ENCODE data around the gene ZBTB43.
A peak's percentile ranks its signal among the peaks of the same experiment; 100 is the strongest.
"Not testable (repeated sequence)": the region's sequence is repeated elsewhere in the genome, so short reads cannot be mapped to it uniquely, and the experiment has no call there.

ZBTB43 gene

GRCh38 chr9:126791406-126792230 lies 13.2 kb upstream of the ZBTB43 start:
- DNase-seq, result peak; percentile 19

DNA sequence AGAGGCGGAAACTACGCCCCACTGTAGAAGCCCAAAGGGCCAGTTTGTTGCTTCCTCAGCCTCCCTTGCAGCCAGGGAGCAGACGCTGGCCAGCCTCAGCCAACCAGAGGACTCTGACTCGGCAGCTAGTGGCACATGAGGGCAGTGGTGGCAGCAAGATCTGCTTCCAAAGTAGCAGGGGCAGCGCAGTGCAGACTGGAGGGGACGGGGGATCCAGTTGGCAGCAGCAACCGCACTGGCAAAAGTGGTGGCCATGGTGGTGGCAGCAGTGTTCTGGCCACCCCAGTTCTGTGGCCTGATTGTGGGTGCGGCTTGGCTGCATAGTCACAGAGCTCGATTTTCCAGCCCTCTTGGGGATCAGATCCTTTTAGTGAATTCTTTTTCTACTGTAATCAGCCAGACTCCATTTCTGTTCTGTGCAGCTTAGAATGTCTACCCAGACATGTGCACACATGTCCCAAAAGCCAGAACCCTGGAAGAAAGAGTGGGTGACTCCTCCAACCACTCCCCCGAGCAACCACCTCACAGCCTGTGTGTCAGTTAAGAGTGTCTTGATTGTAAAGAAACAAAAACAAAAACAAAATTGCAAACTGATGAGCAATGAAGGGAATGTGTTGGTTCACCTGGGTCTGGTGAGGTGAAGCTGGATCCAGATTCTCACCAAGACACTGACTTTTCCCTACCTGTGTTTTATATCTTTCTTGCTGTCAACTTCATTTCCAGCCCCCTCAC lies 11.0 kb upstream of the ZBTB43 start:
- peak; percentile 30 for DNase-seq

DNA sequence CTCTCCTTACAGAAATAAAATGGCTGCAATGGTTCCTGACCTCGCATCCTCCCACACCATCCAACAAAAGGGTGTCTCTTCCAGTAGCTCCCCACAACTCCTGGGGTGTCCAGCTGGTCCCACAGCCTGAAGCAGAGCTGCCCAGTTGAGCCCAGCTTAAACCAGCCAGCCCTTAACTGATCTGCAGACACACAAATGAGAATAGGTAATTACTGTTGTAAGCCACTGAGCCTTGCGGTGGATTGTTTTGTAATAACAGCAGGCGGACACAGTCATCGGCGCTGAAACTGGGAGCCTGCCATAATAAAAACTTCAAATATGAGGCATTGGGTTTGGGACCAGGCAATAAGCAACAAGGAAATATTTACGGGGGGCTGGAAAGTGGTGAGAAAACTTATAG lies 10.4 kb upstream of the ZBTB43 start:
- peak; percentile 32 for DNase-seq

GRCh38 chr9:126796758-126797157 lies 8.1 kb upstream of the ZBTB43 start:
- DNase-seq, result peak; percentile 33

DNA sequence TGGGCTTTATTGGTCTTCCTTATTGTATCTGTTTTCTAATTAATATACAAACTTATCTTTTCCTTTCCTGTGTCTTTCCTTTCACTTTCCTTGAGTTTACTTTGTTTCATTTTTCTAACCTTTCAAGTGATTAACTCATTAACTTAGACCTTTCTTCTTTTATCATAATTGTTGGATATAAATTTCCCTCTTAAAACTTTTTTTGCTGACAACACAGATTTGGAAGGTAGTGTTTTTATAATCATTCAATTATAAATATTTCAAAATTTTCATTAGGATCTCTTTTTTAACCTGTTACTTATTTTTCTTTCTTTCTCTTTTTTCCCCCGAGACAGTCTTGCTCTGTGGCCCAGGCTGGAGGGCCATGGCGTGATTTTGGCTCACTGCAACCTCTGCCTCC lies 6.9 kb upstream of the ZBTB43 start:
- no peak for DNase-seq

DNA sequence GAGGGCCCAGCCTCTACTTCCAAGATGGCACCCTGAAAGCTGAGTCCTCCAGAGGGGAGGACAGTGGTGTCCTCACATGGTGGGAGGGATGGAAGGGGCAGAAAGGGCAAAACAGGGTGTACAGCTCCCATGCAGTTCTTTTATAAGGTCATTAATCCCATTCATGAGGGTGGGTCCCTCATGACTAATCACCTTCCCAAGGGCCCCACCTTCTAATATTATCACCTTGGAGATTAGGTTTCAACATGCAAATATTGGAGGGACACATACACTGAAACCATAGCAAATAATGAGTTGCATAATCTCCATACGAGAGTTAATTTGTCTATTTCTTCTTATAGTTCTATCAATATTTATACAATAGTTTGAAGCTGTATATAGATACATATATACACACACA lies 5.8 kb upstream of the ZBTB43 start:
- no peak for DNase-seq

DNA sequence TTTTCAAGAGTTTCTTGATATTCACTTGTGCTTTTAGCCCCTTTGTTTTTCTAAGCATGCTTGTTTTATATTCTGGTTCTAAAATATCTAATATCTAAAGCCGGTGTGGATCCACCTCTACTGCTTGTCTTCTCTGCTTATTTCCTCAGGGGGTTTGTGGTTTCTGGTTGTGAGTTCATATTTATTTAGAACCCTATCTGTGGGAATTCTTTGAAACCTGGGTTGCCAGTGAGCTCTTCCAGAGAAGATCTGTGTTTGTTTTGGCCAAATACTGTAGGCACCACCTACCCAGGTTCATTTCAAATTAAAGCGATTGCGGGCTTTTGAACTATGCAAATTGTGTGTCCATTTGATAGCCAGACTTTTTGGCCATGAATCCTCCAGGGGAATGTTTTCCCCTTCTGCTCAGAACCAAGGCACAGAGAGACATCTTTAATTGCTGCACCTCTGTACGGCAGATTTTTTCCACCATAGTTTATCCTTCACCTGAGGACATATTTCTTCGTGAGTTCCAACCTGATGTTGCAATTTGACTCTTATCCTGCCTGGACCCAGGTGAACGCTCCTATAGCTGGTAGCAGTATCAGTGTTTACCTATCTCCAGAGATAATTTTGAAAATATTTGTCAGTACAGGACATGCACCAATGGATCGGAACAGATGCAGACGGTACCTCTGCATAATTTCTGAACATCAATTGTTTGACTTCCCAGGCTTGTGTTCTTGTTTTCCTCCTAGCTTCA lies 2.4 kb upstream of the ZBTB43 start:
- no peak for DNase-seq

GRCh38 chr9:126804198-126804695 lies 593 bp upstream of the ZBTB43 start:
- no peak for DNase-seq

GRCh38 chr9:126805554-126806262 lies 868 bp downstream of the ZBTB43 start:
- peak; percentile 83 for DNase-seq

DNA sequence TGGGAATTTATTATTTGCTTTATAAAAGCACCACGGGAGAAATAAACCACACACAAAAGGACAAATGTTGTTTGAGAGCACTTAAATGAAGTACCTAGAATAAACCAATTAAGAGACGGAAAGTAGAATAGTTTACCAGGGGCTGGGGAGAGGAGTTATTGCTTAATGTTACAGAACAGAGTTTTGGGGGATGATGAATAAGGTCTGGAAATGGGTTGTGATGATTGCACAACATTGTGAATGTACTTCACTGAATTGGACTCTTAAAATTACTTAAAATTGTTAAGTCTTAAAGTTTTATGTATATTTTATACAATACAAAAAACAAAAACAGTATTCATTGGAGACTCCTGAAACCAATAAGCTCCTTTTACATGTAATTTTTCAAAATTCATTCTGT lies 1.5 kb downstream of the ZBTB43 start:
- DNase-seq, result no peak

- DNase-seq, result no peak
Observed at GRCh38 chr9:126809068-126809467, 4.2 kb downstream of the ZBTB43 start.

DNA sequence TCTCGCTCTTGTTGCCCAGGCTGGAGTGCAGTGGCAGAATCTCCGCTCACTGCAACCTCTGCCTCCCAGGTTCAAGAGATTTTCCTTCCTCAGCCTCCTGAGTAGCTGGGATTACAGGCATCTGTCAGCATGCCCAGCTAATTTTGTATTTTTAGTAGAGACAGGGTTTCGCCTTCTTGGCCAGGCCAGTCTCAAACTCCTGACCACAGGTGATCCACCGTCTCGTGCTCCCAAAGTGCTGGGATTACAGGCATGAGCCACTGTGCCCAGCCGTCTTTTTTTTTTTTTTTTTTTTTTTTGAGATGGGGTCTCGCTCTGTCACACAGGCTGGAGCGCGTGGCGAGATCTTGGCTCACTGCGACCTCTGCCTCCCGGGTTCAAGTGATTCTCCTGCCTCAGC lies 5.4 kb downstream of the ZBTB43 start:
- not testable (repeated sequence) for DNase-seq

DNA sequence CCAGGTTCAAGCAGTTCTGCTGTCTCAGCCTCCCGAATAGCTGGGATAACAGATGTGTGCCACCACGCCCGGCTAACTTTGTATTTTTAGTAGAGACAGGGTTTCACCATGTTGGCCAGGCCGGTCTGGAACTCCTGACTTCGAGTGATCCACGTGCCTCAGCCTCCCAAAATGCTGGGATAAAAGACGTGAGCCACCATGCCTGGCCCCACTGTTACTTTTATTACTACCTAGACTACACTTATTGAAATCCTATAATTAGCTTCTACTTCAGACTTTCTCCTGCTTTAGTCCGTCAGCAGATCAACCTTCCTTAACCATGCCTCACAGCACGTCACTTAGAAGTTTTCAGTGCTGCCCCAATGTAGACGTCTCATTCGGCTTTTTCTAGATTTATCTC lies 8.2 kb downstream of the ZBTB43 start:
- DNase-seq, result no peak

DNA sequence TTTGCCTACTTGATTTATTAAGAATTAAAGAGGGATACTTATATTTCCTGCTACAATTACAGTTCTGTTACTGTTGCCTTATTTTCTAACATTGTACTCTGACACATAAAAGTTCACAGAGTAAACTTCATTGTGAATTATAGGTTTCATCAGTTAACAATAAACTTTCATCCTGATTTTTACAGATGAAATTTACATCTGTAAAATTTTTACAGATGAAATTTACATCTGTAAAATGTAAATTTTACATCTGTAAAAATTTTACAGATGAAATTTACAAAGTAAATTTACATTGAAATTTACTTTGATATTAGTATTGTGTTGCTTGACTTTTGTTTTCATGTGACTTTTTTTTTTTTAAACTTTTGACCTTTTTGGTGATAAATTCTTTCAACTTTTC lies 9.3 kb downstream of the ZBTB43 start:
- DNase-seq, result no peak

GRCh38 chr9:126817615-126818014 lies 12.8 kb downstream of the ZBTB43 start:
- not testable (repeated sequence) for DNase-seq

GRCh38 chr9:126818482-126818881 lies 13.6 kb downstream of the ZBTB43 start:
- DNase-seq, result no peak

- DNase-seq, result no peak
Observed at GRCh38 chr9:126819482-126819881, 14.6 kb downstream of the ZBTB43 start.

DNA sequence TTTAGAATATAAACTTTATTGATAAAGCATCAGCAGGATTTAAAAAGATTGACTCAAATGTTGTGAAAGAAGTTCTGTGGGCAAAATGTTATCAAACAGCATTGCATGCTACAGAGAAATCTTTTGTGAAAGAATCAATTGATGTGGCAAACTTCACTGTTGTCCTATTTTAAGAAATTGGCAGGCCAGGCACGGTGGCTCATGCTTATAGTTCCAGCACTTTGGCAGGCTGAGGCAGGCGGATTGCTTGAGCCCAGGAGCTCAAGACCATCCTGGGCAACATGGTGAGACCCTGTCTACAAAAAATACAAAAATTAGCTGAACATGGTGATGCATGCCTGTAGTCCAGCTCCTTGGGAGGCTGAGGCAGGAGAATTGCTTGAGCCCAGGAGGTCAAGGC lies 17.4 kb downstream of the ZBTB43 start:
- DNase-seq, result no peak

DNA sequence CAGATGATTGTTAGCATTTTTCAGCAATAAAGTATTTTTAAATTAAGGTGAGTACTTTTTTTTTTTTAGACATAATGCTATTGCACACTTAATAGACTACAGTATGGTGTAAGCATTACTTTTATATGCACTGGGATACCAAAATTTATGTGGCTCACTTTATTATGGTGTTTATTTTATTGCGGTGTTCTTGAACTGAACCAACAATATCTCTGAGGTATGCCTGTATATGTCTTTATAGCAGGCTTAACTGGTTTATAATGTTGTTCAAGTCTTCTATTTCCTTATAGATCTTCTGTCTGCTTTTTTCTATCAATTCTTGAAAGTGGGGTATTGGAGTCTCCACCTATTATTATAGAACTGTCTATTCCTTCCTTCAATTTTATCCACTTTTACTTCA lies 18.0 kb downstream of the ZBTB43 start:
- no peak for DNase-seq

DNA sequence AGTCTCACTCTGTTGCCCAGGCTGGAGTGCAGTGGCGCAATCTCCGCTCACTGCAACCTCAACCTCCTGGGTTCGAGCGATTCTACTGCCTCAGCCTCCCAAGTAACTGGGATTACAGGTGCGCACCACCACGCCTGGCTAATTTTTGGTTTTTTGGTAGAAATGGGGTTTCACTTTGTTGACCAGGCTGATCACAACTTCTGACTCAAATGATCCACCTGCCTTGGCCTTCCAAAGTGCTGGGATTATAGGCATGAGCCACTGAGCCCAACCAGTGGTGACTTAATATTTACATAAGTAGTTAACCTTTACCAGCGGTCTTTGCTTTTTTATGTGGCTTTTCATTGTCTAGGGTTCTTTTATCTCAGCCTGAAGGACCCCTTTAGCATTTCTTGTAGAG lies 19.2 kb downstream of the ZBTB43 start:
- not testable (repeated sequence) for DNase-seq

DNA sequence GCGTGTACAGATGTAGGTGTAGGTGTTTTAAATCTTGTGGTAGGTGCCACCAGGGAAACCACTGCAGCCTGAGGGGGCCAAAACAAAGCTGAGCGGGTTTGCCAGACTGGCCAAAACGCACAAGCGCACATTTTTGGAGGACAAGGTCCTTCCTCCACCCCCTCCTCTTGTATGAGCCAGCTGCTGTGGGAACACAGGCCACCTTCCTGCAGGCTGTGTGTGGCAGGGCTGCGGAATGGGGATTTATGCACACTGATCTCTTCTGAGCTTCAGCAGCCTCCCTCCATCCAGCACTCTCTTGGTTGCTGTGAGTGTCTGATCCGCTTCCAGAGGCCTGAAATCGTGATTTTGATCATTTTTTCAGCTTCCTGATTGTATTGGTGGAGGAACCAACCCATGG lies 22.4 kb downstream of the ZBTB43 start:
- no peak for DNase-seq

GRCh38 chr9:126829035-126829434 lies 24.2 kb downstream of the ZBTB43 start:
- no peak for DNase-seq

DNA sequence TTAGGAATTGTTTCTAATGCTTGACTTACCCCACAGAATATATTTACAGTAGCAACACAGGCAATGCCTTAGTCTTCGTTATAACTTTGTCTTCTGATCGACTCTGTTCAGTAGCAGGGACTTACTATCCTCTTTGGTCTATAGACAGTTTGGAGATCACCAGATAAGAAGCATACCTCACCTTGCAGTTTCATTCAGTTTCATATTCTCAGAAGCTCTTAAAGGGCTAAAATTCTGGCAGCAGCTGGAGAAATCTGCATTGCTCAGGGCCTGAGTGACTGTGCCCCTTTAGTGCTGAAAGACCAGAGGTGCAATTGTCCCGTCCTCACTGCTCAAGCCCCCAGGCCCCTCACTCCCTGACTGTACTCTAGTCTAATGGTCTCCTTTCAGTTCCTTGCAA lies 26.0 kb downstream of the ZBTB43 start:
- no peak for DNase-seq

All from activated CD8-positive, alpha-beta memory T cell treated with anti-CD3 and anti-CD28 coated beads for 24 hours (primary cell).